ENCODE data around the gene THBS2. TPM values are rescaled to one million over a fixed set of nuclear protein-coding genes. Genes with fewer than 3 reads are reported as not detected.
"Not testable (repeated sequence)": the region's sequence is repeated elsewhere in the genome, so short reads cannot be mapped to it uniquely, and the experiment has no call there.

Gene THBS2
- not detected for total RNA-seq

DNA sequence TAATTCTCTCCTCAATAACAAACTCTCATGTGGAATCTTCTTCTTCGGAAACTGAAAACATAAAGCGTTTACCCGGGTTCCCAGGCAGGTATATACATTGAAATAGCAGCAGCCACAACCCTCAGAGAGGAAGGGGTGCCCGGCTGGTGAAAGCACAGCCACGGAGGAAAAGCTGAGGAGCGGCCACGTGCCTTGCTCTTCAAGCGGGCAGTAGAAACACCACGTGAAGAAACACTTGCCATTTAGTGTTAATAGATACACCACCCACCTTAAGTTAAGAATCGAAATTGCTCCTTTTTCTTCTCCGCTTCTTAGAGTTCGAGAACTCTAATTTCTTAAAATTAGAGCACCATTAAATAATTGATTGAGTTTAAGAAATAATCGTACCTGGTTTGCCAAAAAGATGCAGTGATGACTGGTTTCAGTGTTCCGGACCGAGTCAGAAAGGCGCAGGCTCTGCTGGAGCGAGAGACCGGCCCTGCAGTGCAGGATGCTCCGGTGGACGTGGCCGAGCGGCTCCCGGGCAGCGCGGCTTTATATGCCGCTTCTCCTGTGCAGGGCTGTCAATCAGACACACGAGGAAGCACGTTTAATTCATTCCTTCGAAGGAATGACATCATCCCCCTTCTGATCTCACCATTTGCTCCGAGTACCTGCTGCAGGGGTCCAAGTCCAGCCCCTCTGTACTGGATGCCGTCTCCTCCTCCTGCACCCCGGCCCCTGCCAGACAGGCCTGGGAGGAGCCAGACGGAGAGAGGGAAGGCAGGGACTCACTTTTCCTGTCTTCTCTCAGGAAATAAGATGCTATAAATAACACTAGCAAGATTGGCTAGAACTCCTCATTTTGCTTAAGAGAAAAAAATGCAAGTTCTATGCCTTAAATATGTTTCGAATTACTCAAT lies at the start of gene THBS2:
TSS of gene THBS2 (minus strand) at position 510 of the 902 bp plus-strand sequence. CDS start 3,062 bp downstream, outside the sequence.
- ATAC-seq, result no peak
- no peak within 1 kb of the TSS for H3K27ac Mint-ChIP-seq
- no peak for DNase-seq (ENCODE audit: low spot score in 2 of 2)
- H3K36me3 Mint-ChIP-seq, result no peaks in the 10 kb centered on the region
- no peaks in the 10 kb centered on the region for H3K9me3 Mint-ChIP-seq

DNA sequence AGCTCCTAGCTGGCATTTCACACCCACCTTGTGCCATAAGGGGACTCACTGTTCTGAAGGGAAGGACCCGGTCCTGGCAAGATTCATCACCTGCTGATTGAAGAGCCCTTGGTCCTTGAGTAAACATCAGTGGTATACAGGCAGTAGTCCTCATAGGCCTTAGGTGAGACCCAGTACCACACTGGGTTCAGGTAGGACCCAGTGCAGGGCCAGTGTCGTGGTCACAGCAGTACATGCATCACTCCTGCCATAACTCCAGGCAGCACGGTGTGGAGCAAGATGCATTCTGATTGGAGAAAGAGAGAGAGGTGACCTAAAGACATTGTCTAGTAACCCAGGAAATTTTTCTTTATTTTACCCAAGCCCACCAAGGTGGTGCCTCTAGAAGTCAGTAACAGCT lies 49.1 kb upstream of the THBS2 start:
- H3K9me3 Mint-ChIP-seq, result peaks cover 0 to 10% of the 10 kb centered on the region in 2 donors
- H3K36me3 Mint-ChIP-seq, result peaks cover 0 to 8% of the 10 kb centered on the region in 2 donors
- no peak overlapping the region for H3K27ac Mint-ChIP-seq
- DNase-seq (ENCODE audit: low spot score in 2 of 2), result no peak
- no peak for ATAC-seq

DNA sequence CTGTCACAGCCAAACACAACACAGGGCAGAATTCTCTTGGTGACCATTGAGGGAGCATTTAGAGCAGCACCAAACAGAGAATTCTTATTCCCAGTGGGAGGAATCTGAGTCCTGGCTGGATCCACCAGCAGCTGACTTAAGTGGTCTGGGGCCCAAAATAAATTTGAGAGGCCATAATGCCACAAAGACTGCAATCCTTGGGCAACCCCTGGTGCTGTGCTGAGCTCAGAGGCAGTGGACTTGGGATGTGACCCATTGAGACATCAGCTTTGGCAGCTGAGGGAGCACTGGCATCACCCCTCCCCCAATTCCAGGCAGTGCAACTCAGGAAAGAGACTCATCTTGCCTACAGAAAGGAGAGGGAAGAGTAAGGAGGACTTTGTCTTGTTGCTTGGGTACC lies 48.6 kb upstream of the THBS2 start:
- no peak overlapping the region for H3K27ac Mint-ChIP-seq
- no peak for ATAC-seq

DNA sequence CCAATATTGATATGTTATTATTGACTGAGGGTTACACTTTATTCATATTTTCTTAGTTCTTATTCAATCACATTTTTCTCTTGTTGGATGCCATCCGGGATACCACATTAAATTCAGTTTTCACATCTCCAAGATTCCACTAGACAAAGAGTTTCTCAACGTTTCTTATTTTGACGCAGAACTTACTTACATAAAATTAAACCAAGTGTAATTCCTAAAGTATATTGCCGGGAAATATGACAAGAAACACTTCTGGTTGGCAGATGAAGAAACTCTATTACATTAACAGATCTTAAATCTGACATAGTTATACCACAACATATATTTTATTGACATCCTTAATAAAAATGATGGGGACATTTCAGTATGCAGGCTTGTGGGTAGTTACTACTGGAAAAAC lies 47.3 kb upstream of the THBS2 start:
- ATAC-seq (no peak), DNase-seq (ENCODE audit: low spot score in 2 of 2) (no peak)
- peaks cover 0 to 8% of the 10 kb centered on the region in 2 donors for H3K36me3 Mint-ChIP-seq
- no peak overlapping the region for H3K27ac Mint-ChIP-seq
- H3K9me3 Mint-ChIP-seq, result peaks cover 0 to 10% of the 10 kb centered on the region in 2 donors

More for the DNA sequence above, 48.6 kb upstream of the THBS2 start:
- peaks cover 0 to 8% of the 10 kb centered on the region in 2 donors for H3K36me3 Mint-ChIP-seq
- peaks cover 0 to 10% of the 10 kb centered on the region in 2 donors for H3K9me3 Mint-ChIP-seq
- no peak for DNase-seq (ENCODE audit: low spot score in 2 of 2)

DNA sequence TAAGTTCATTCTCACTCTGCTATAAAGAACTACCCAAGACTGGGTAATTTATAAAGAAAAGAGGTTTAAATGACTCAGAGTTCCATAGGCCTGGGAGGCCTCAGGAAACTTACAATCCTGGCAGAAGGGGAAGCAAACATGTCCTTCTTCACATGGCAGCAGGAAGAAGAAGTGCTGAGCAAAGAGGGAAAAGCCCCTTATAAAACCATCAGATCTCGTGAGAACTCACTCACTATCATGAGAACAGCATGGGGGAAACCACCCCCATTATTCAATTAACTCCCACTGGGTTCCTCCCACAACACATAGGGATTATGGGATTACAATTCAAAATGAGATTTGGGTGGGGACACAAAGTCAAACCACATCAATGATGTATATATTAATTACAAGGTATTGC lies 45.0 kb upstream of the THBS2 start:
- H3K9me3 Mint-ChIP-seq, result peaks cover 0 to 10% of the 10 kb centered on the region in 2 donors
- DNase-seq (ENCODE audit: low spot score in 2 of 2); H3K27ac Mint-ChIP-seq; H3K36me3 Mint-ChIP-seq; ATAC-seq: not testable (repeated sequence)

DNA sequence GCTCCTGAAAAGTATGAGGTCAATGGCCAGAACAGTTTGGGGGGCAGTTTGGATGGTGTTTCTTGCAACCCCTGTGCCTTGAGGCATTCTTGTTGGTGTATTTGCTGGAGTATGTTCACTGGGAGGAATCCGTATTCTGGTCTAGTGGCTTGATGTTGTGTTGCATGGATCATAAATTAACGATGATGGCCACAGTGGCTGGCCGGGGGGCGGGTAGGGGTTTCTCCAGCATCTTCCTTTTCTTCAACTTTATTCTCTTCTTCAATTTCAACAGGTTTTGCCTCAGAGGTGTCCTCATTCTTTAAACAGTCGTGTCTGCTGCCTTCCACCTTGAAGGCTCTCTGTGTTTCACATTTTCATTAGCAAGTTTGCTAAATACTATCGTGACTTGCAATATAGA lies 43.0 kb upstream of the THBS2 start:
- no peak overlapping the region for H3K27ac Mint-ChIP-seq
- no peak for ATAC-seq
- H3K9me3 Mint-ChIP-seq, result no peaks in the 10 kb centered on the region
- H3K36me3 Mint-ChIP-seq, result no peaks in the 10 kb centered on the region
- no peak for DNase-seq (ENCODE audit: low spot score in 2 of 2)

DNA sequence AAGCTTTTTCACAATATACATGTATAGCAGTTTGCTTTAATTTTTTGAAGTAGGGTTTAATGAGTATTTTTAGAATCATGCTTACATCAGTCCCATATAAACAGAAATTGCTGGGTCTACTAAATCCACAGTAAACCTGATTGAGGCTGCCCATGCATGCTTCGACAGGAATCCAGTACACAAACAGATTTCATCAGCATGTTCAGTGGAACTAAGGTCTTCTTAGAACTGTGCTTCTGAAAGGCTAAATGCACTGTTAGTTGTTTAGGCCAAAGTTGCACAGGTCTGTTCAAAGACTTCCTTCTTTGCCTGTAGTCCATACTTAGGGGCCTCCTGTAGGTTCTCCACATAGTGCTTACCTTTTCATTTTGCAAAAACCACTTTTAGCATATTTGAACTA lies 42.5 kb upstream of the THBS2 start:
- ATAC-seq (no peak), DNase-seq (ENCODE audit: low spot score in 2 of 2) (no peak)
- Mint-ChIP-seq H3K27ac (no peak overlapping the region), H3K36me3 (no peaks in the 10 kb centered on the region), H3K9me3 (no peaks in the 10 kb centered on the region)

DNA sequence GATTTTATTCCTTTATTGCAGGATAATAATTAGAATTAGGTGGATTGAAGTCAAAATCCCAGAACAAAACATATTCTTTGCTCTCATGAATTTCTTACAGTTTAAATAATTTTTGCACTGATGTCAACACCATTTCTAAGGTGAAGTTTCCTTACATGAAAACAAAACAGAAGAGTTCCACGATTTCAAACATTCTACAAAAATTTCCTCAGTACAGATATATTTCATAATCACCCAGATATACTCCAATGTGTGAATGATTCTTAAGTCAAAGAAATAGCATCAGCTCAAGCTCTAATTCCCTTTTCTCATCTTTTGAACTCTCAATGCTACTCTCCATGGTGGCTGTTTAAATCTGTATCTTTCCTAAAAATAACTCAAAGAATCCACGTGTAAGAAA lies 39.5 kb upstream of the THBS2 start:
- Mint-ChIP-seq H3K36me3 (no peaks in the 10 kb centered on the region), H3K27ac (no peak overlapping the region), H3K9me3 (no peaks in the 10 kb centered on the region)
- DNase-seq (ENCODE audit: low spot score in 2 of 2), result no peak
- ATAC-seq, result no peak

DNA sequence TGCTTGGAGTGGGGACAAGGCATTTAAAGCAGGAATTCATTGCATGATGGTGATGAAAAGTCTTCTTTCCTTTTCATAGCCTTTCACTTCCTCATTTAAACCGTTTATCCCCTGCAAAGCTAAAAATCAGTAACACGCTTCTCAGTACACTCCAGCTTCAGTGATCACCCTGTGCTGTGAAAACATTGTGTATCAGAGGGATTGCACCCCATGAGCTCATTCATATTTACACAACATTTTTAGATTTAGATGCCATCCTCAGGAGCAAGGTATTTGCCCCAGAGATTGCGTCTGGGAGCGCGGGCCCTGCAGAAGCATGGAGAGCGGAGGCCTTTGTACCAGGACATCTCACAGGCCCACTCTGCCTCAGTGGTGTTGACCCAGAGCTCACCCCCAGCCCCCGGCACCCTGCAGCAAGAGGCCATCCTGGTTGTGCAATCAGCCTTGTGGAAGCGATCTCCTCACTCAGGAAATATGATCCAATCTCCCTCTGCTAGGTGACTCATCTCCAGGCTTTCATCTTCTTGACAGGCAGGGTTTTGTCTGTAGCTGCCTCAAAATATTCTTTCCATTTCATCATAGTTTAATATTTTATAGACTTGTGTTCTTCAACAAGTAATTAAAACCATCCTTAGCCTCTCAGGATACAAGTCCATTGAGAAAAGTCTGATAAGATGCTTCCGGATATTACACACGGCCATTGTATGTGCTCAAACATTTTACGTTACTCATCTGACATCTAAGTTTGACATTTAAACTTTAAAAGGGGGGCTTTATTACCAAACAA lies 38.9 kb upstream of the THBS2 start:
- Mint-ChIP-seq H3K9me3 (no peaks in the 10 kb centered on the region), H3K27ac (no peak overlapping the region), H3K36me3 (no peaks in the 10 kb centered on the region)
- no peak for DNase-seq (ENCODE audit: low spot score in 2 of 2)
- no peak for ATAC-seq

DNA sequence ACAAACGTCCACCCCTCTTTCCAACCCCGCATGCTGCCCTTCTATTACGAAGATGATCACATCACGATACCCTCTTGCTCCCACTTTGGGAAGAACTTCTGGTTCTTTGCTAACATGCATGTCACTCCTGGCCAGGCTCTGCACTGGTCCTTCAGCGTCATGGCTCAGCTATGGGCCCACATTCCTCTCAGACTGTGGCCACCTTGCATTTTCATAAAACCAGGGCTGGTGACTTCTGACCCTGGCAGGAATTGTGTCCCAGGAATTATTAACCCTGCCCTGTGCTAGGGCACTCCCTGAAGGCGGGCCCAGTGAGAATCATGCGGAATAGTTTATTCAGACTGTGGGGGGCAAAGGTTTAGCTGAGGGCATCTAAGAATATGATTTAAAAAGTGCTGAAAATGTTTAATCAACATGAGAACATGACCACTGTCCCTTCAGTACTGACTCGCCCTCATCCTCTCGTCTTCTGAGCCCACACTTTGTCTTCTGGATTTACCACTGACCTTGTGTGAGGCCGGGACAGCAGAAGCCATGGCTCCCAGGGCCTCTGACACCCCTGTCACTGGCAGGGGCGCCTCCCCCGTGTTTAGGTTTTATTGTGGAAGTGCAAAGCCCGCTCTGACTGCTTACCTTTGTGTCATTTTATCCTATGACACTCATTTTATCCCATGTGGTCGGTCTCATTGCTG lies 38.1 kb upstream of the THBS2 start:
- Mint-ChIP-seq H3K9me3 (no peaks in the 10 kb centered on the region), H3K27ac (no peak overlapping the region), H3K36me3 (no peaks in the 10 kb centered on the region)
- no peak for DNase-seq (ENCODE audit: low spot score in 2 of 2)
- no peak for ATAC-seq

DNA sequence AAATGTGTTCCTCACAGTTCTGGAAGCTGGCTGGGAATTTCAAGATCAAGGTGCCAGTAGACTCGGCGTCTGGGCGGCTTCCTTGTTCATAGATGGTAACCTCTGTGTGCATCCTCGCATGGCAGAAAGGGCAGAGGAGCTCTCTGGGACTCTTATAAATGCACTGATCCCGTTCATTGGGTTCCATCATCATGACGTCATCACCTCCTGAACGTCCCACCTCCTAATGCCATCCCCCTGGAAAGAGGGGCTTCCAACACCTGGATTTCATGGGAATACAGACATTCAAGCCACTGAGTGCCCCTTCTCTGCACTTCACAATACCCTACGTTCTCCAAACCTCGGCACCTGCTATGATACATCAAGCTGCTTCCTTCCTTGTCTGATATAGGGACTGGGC lies 37.5 kb upstream of the THBS2 start:
- H3K9me3 Mint-ChIP-seq, result no peaks in the 10 kb centered on the region
- DNase-seq (ENCODE audit: low spot score in 2 of 2) (no peak), ATAC-seq (no peak)
- H3K27ac Mint-ChIP-seq, result no peak overlapping the region
- no peaks in the 10 kb centered on the region for H3K36me3 Mint-ChIP-seq

DNA sequence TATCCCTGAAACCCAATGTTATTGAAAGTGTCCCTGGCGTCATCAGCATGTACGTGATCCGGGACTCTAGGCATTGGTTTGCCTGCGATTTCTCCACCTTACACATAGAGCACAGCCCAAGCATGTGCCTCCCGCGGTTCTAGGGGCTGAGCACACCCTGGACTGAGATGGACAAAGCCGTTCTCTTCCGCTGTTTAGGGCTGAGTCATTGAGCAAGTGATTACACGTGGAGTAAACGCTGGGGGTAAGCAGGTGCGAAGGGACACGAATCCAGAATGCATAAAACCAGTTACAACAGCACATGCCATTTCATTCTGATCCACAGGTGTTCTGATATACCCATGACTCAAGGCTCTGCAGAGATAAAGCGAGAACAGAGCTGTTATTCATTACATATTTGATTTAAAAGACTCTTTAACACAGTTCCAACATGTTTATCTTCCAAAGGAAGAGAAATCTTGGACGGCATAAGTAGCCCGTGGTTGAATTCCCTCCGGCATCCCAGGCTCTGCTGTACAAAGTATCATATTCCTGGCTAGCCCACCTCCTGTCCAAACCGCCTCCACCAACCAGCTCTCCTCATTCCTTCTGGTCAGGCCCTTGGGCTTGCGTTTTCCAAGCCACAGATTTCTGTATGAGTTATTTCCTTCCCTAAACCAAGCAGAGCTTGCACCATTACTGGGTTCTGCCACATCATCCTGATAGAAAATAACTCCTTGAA lies 36.1 kb upstream of the THBS2 start:
- DNase-seq (ENCODE audit: low spot score in 2 of 2) (no peak), ATAC-seq (no peak)
- H3K27ac Mint-ChIP-seq, result no peak overlapping the region
- H3K36me3 Mint-ChIP-seq, result no peaks in the 10 kb centered on the region
- H3K9me3 Mint-ChIP-seq, result no peaks in the 10 kb centered on the region

DNA sequence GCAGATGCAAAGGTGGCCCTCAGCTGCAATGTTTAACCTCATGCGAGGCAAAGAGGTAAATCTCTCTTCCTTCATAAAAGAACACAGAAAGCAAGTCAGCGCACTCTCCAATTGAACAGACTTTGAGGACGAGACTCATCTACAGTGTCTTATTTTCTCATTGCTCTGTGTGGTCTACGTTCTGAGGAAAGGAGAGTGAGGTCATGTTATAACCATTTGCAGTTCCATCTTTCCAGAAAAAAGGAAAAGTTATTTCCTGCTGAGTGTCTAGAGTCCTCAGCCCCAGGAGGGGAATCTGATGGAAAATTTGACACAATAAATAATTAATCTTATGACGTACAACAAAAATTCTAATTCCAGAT lies 35.6 kb upstream of the THBS2 start:
- no peaks in the 10 kb centered on the region for H3K36me3 Mint-ChIP-seq
- no peak for DNase-seq (ENCODE audit: low spot score in 2 of 2)
- no peak overlapping the region for H3K27ac Mint-ChIP-seq
- H3K9me3 Mint-ChIP-seq, result no peaks in the 10 kb centered on the region
- no peak for ATAC-seq

DNA sequence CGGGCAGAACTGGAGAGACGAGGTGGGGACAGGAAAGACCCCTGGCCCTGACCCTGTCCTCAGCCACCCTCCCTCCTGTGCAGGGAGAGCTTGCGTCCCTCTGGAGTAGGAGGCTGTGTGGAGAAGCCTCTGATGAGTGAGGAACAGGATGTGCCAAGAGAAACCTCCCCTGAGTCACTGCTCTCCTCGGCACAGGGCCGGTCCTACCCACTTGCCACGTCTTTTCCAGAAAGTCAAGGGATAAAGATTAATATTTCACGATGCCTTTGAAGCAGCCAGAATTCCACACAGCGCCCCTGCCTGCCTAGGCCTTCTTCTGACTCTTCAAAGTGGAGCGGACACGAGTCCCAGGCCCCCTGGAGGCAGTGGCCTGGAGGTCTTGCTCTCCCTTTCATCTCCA lies 34.9 kb upstream of the THBS2 start:
- H3K9me3 Mint-ChIP-seq, result no peaks in the 10 kb centered on the region
- DNase-seq (ENCODE audit: low spot score in 2 of 2), result no peak

DNA sequence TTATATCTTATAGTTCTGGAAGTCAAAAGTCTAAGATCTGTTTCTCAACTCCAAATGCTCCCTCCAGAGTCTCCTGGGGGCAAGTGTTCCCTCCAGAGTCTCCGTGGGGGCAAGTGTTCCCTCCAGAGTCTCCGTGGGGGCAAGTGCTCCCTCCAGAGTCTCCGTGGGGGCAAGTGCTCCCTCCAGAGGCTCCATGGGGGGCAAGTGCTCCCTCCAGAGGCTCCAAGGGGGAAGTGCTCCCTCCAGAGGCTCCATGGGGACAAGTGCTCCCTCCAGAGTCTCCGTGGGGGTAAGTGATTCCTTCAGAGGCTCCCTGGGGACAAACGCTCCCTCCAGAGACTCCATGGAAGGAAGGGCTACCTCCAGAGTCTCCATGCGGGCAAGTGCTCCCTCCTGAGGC lies 34.0 kb upstream of the THBS2 start:
- DNase-seq (ENCODE audit: low spot score in 2 of 2) (no peak), ATAC-seq (no peak)
- Mint-ChIP-seq H3K27ac (no peak overlapping the region), H3K9me3 (no peaks in the 10 kb centered on the region), H3K36me3 (no peaks in the 10 kb centered on the region)

More for the DNA sequence above, 34.9 kb upstream of the THBS2 start:
- ATAC-seq, result no peak
- Mint-ChIP-seq H3K27ac (no peak overlapping the region), H3K36me3 (no peaks in the 10 kb centered on the region)

DNA sequence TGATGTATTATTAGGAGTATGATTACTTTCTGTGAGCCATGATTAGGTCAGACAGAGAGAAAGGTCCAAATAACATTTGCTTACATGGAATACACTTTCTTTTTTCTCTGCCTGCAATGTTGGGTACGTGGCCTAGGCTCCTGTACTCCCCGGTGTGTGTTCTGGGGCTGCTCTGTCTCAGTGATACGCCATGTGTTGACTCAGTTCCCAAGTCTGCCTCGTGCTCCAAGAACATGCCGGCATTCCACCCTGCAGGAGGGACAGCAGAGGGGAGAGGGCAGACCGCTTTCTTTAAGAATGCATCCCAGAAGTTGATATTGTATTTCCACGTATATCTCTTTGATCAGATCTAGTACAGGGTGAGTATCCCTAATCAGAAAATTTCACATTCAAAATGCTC lies 33.3 kb upstream of the THBS2 start:
- Mint-ChIP-seq H3K36me3 (no peaks in the 10 kb centered on the region), H3K27ac (no peak overlapping the region), H3K9me3 (no peaks in the 10 kb centered on the region)
- ATAC-seq (no peak), DNase-seq (ENCODE audit: low spot score in 2 of 2) (no peak)

Measured in activated naive CD4-positive, alpha-beta T cell treated with anti-CD3 and anti-CD28 coated beads, Interleukin-2, amount 50 U/mL, for 72 hours (primary cell).